Kidney (tissue), 14 donors: ENCODE results near the gene ZNF609. TPM values are rescaled to one million over a fixed set of nuclear protein-coding genes. Genes with fewer than 3 reads are reported as not detected.

Experiments used
- DNase-seq, 5 donors: peaks; one replicate each; pipeline ENCODE4 v3.0.0-alpha.2; 2013 to 2020
- FAIRE-seq: peaks from 2 replicates; lab custom pipeline; 2012; peaks lifted over from hg19 to GRCh38; lab: Jason Lieb, UNC
- H3K27ac ChIP-seq, 2 donors: one replicate each; pipeline ENCODE4 v1.7.0; 2013; ENCODE audit warnings: low read depth in 2 of 2, low read length in 2 of 2, inconsistent platforms in 1 of 2
- H3K27me3 ChIP-seq: one replicate; pipeline ENCODE4 v1.7.1; 2013; ENCODE audit warnings: low read length, inconsistent platforms; ENCODE audit not compliant: control insufficient read depth, insufficient read depth
- H3K36me3 ChIP-seq, 3 donors: one replicate each; pipeline versions ENCODE4 v1.7.0 to v1.7.1; 2013; ENCODE audit warnings: low read length in 3 of 3, control low read depth in 1 of 3, inconsistent platforms in 1 of 3; ENCODE audit not compliant: insufficient read depth in 3 of 3, control insufficient read depth in 2 of 3
- H3K4me1 ChIP-seq, 3 donors: one replicate each; pipeline versions ENCODE4 v1.7.0 to v1.7.1; 2013; ENCODE audit warnings: low read length in 3 of 3, inconsistent platforms in 1 of 3, low read depth in 1 of 3; ENCODE audit not compliant: control insufficient read depth in 2 of 3, insufficient read depth in 2 of 3
- H3K4me3 ChIP-seq, 3 donors: one replicate each; pipeline versions ENCODE4 v1.7.0 to v1.8.1; 2013; ENCODE audit warnings: low read length in 3 of 3, control low read depth in 1 of 3, inconsistent platforms in 1 of 3
- H3K9ac ChIP-seq, 3 donors: one replicate each; pipeline versions ENCODE4 v1.7.0 to v1.7.1; 2013; ENCODE audit warnings: low read length in 3 of 3, control low read depth in 1 of 3, inconsistent platforms in 1 of 3
- H3K9me3 ChIP-seq, 3 donors: one replicate each; pipeline versions ENCODE4 v1.7.0 to v1.7.1; 2013; ENCODE audit warnings: low read length in 3 of 3, control low read depth in 1 of 3, inconsistent platforms in 1 of 3; ENCODE audit not compliant: control insufficient read depth in 2 of 3, insufficient read depth in 1 of 3
- intact Hi-C: fragments of 100-400 bp; cut with DNase I; formaldehyde crosslinking; loops from one replicate; pipeline ENCODE4 v1.11.1; 2022
- polyA plus RNA-seq: library from polyadenylated mRNA; stranded (reverse); fragments of 350-450 nt; fragmentation: Illumina TruSeq; extraction: RNeasy Lipid Tissue Mini Kit (QIAGEN cat#74804); gene quantifications from one replicate; pipeline ENCODE4 v1.2.3, GENCODE V29; 2014; ENCODE audit warnings: low read depth, low replicate concordance; ENCODE audit not compliant: insufficient read depth
- total RNA-seq: library from RNA; stranded (reverse); fragmentation: NEBNext Ultra II Directional; extraction: Animal tissue kit (Norgen Biotek cat#: 25700); gene quantifications from one replicate; pipeline ENCODE4 v1.2.1, GENCODE V29; 2021
- TF ChIP-seq, protein P1 (sequence below): IDR thresholded peaks from 3 replicates; pipeline ENCODE4 v1.5.1; 2012; ENCODE audit warnings: mild to moderate bottlenecking, moderate library complexity, borderline replicate concordance; ENCODE audit not compliant: insufficient read depth; ENCODE audit errors: extremely low read depth
- donor health status: control.
- donor health status: control.
- donor health status: control.
- donor health status: control.
- donor health status: control.
- donor health status: DM: yes; HTN: yes; CAD: no.
- donor health status: Normal renal cell carcinoma (clear cell type).

Gene ZNF609
- total and polyA plus RNA-seq, 2 donors from 2014 or later: 3.1 to 37.2 TPM

DNA sequence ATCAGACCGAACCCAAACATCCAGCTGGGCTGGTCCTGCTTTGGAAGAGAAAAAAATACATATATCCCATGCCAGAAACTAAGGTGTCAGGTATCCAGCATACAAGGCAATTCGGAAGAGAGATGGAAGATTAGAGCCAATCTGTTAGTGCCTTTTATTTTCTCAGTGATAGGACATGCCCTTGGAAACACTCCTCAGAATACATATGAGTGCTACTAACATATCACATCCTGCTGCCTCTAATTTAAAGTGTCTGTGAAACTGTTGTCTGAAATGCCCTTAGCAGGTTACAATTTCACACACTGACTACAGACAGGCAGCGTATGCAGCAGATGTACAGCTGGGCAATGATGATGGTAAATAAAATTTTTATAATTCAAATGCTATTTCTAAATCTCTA is 236.1 kb downstream of the ZNF609 start:
- H3K27ac ChIP-seq: no peak overlapping the region
- peaks cover 0 to 14% (median 0%) of the 10 kb centered on the region in 3 donors for H3K36me3 ChIP-seq
- no peaks in the 10 kb centered on the region for H3K27me3 ChIP-seq
- no peak for DNase-seq
- H3K4me3 ChIP-seq: no peak overlapping the region
- intact Hi-C loops: no loop called here
- H3K9me3 ChIP-seq: no peaks in the 10 kb centered on the region
- FAIRE-seq: no peak
- H3K4me1 ChIP-seq: peaks cover 4 to 41% (median 19%) of the 10 kb centered on the region in 3 donors
- H3K9ac ChIP-seq: no peak overlapping the region
- TF ChIP-seq, protein P1, sequence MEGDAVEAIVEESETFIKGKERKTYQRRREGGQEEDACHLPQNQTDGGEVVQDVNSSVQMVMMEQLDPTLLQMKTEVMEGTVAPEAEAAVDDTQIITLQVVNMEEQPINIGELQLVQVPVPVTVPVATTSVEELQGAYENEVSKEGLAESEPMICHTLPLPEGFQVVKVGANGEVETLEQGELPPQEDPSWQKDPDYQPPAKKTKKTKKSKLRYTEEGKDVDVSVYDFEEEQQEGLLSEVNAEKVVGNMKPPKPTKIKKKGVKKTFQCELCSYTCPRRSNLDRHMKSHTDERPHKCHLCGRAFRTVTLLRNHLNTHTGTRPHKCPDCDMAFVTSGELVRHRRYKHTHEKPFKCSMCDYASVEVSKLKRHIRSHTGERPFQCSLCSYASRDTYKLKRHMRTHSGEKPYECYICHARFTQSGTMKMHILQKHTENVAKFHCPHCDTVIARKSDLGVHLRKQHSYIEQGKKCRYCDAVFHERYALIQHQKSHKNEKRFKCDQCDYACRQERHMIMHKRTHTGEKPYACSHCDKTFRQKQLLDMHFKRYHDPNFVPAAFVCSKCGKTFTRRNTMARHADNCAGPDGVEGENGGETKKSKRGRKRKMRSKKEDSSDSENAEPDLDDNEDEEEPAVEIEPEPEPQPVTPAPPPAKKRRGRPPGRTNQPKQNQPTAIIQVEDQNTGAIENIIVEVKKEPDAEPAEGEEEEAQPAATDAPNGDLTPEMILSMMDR: no peak

DNA sequence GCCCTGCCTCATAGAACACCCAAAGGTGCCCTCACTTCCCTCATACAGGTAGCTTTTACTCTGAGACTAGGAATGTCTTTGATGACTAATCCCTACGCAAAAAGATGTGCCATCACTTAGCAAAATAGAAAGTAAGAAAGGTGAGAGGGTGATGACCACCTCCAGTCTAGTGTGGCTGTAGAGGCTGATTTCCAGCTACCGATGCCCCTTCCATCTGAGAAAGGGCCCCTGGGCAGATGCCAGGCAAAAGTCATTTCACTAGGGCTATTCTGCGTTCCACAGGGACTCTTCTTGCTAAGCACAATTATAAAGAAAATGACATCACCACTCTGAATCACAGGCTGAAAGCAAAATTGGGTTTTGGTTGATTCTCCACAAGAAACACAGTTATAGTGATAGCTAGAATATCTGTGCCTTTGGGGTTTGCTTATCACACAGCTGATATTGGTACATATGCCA is 237.6 kb downstream of the ZNF609 start:
- H3K4me1 ChIP-seq: peaks cover 5 to 43% (median 23%) of the 10 kb centered on the region in 3 donors
- H3K9me3 ChIP-seq: no peaks in the 10 kb centered on the region
- peak overlapping the region in 1 of 2 donors; percentile 67 for H3K27ac ChIP-seq
- H3K9ac ChIP-seq: peak overlapping the region in 1 of 3 donors; percentile 0
- DNase-seq: no peak
- peaks cover 0 to 10% (median 0%) of the 10 kb centered on the region in 3 donors for H3K36me3 ChIP-seq
- no peak for FAIRE-seq
- no peaks in the 10 kb centered on the region for H3K27me3 ChIP-seq
- H3K4me3 ChIP-seq: no peak overlapping the region
- intact Hi-C loops: no loop called here
- TF ChIP-seq, protein P1: no peak

DNA sequence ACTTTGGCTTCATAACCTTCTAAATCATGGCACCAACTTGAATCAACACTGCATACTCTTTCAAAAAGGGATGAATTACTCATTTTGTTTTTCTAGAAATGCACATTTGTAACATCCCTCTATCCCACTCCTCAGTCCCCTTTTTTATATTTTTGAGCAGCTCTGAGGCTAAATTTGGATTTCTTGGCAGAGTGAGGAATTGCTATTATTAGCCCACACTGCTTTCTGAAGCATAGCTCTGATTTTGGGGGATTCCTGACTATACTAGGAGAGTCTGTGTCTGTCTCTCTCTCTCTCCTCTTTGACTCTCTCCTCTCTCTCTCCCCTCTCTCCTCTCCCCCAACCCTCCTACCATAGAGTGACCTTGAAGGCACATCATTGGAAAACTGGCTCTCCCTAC is 238.4 kb downstream of the ZNF609 start:
- H3K4me1 ChIP-seq: peaks cover 5 to 43% (median 25%) of the 10 kb centered on the region in 3 donors
- H3K9me3 ChIP-seq: no peaks in the 10 kb centered on the region
- DNase-seq (no peak), FAIRE-seq (no peak)
- intact Hi-C loops: no loop called here
- TF ChIP-seq, protein P1: no peak
- H3K36me3 ChIP-seq: peaks cover 0 to 7% (median 0%) of the 10 kb centered on the region in 3 donors
- H3K4me3 ChIP-seq: peak overlapping the region in 1 of 3 donors; percentile 7
- H3K27ac ChIP-seq: peak overlapping the region; percentile 45 to 80
- no peaks in the 10 kb centered on the region for H3K27me3 ChIP-seq
- H3K9ac ChIP-seq: no peak overlapping the region
